MCF 10A (cell line): Measurements from ENCODE around the gene NFX1. TPM values are rescaled to one million over a fixed set of nuclear protein-coding genes. Genes with fewer than 3 reads are reported as not detected.
A peak's percentile ranks its signal among the peaks of the same experiment; 100 is the strongest.
"Not testable (repeated sequence)": the region's sequence is repeated elsewhere in the genome, so short reads cannot be mapped to it uniquely, and the experiment has no call there.

Experiments used
- BruUV-seq: library from RNA; stranded (reverse); fragments of 400-500 nt; replicated peaks from 2 replicates; lab custom pipeline; 2021; lab: Mats Ljungman, UMichigan
- CTCF ChIA-PET: fragments of 300-600 bp; sonication (Branson Sonifier 250); formaldehyde crosslinking; extraction: SDS; loops from one replicate; lab custom pipeline; 2021; ENCODE audit warnings: antibody characterized with exemption, inconsistent platforms; lab: Yijun Ruan, JAX
- POLR2A ChIA-PET: fragments of 300-600, 350-650 bp; sonication (Branson Sonifier 250); formaldehyde crosslinking; extraction: SDS; loops from one replicate; lab custom pipeline; 2020; ENCODE audit warnings: antibody characterized with exemption, inconsistent platforms; lab: Yijun Ruan, JAX
- DNase-seq: peaks from one replicate; pipeline ENCODE4 v3.0.0-alpha.2; 2018; ENCODE audit not compliant: unreplicated experiment
- H3K27ac Mint-ChIP-seq: one replicate; pipeline ENCODE4 v1.8.0; 2022; ENCODE audit warnings: mild to moderate bottlenecking, low read depth, mixed read lengths; ENCODE audit not compliant: unreplicated experiment
- H3K27me3 Mint-ChIP-seq: one replicate; pipeline ENCODE4 v1.8.0; 2022; ENCODE audit warnings: mixed read lengths; ENCODE audit not compliant: insufficient read depth, unreplicated experiment
- H3K36me3 Mint-ChIP-seq: one replicate; pipeline ENCODE4 v1.8.0; 2022; ENCODE audit warnings: mild to moderate bottlenecking, moderate library complexity, mixed read lengths; ENCODE audit not compliant: insufficient read depth, unreplicated experiment
- H3K4me1 Mint-ChIP-seq: one replicate; pipeline ENCODE4 v1.8.0; 2022; ENCODE audit warnings: mixed read lengths; ENCODE audit not compliant: insufficient read depth, unreplicated experiment
- H3K4me3 Mint-ChIP-seq: one replicate; pipeline ENCODE4 v1.8.0; 2022; ENCODE audit warnings: mild to moderate bottlenecking, moderate library complexity, mixed read lengths; ENCODE audit not compliant: unreplicated experiment
- H3K9me3 Mint-ChIP-seq: one replicate; pipeline ENCODE4 v1.8.0; 2022; ENCODE audit warnings: mixed read lengths; ENCODE audit not compliant: unreplicated experiment
- CTCF ChIP-seq: fragments of 200-600 bp; IDR thresholded peaks from one replicate; pipeline ENCODE4 v1.8.0; 2022; ENCODE audit warnings: antibody characterized with exemption, mild to moderate bottlenecking; ENCODE audit not compliant: unreplicated experiment
- intact Hi-C: fragments of 100-400 bp; cut with micrococcal nuclease; formaldehyde crosslinking; loops from 2 replicates; pipeline ENCODE4 v1.14.1; 2022
- total RNA-seq: library from RNA; stranded (reverse); gene quantifications from 2 replicates; pipeline ENCODE4 v1.2.3, GENCODE V29; 2022

Gene NFX1
- total RNA-seq, 1 experiment from 2014 or later = 78.5 TPM

GRCh38 chr9:33310748-33311147 is 20.4 kb downstream of the NFX1 start:
- intact Hi-C loops = no loop called here
- no peak for DNase-seq
- ChIA-PET CTCF (interaction anchor here (0.6 to 1.6 kb wide), 4 partner anchors 9 to 646 kb away, joined by 3 to 5 read pairs (median 3); no protein-coding TSS in a partner anchor), POLR2A (interaction anchor here (0.5 to 1.3 kb wide), 3 partner anchors 10 to 87 kb away, joined by 4 to 7 read pairs (median 4); partner anchors contain the start of gene NFX1)
- Mint-ChIP-seq H3K27me3 (no peaks in the 10 kb centered on the region), H3K36me3 (peaks cover 49% of the 10 kb centered on the region), H3K4me1 (peaks cover 5% of the 10 kb centered on the region), H3K27ac (no peak overlapping the region), H3K4me3 (no peak overlapping the region), H3K9me3 (no peaks in the 10 kb centered on the region)
- no peak for TF ChIP-seq CTCF
- no TSS peak for BruUV-seq

GRCh38 chr9:33311953-33312352 is 21.6 kb downstream of the NFX1 start:
- BruUV-seq = no TSS peak
- POLR2A ChIA-PET = interaction anchor here (1.0 kb wide), 1 partner anchor 8 kb away, joined by 3 read pairs; no protein-coding TSS in a partner anchor
- Mint-ChIP-seq H3K4me1 (peaks cover 5% of the 10 kb centered on the region), H3K9me3 (no peaks in the 10 kb centered on the region), H3K4me3 (no peak overlapping the region), H3K27me3 (no peaks in the 10 kb centered on the region), H3K36me3 (peaks cover 61% of the 10 kb centered on the region), H3K27ac (no peak overlapping the region)
- CTCF ChIA-PET = interaction anchor here (1.1 to 1.6 kb wide), 3 partner anchors 15 to 83 kb away, joined by 3 to 5 read pairs (median 3); no protein-coding TSS in a partner anchor
- DNase-seq = no peak
- no peak for TF ChIP-seq CTCF
- intact Hi-C loops = no loop called here

- H3K27me3 Mint-ChIP-seq = no peaks in the 10 kb centered on the region
- H3K4me3 Mint-ChIP-seq = no peak overlapping the region
- H3K36me3 Mint-ChIP-seq = peaks cover 95% of the 10 kb centered on the region
- H3K4me1 Mint-ChIP-seq = peaks cover 14% of the 10 kb centered on the region
- intact Hi-C loops = no loop called here
- BruUV-seq = no TSS peak
- H3K27ac Mint-ChIP-seq = peak overlapping the region; percentile 31
- no peak for TF ChIP-seq CTCF
- H3K9me3 Mint-ChIP-seq = no peaks in the 10 kb centered on the region
- ChIA-PET POLR2A (interaction anchor here (0.6 to 1.3 kb wide), 5 partner anchors 11 to 289 kb away, joined by 3 to 7 read pairs (median 4); partner anchors contain the start of gene NFX1), CTCF (no interaction called here)
- no peak for DNase-seq
Measured at GRCh38 chr9:33315371-33315770, 25.1 kb downstream of the NFX1 start.

GRCh38 chr9:33317136-33317535 is 26.8 kb downstream of the NFX1 start:
- BruUV-seq, H3K27ac Mint-ChIP-seq, H3K4me3 Mint-ChIP-seq, H3K9me3 Mint-ChIP-seq, H3K27me3 Mint-ChIP-seq, DNase-seq, intact Hi-C loops: not testable (repeated sequence)
- CTCF ChIA-PET = interaction anchor here (1.4 kb wide), 1 partner anchor 58 kb away, joined by 10 read pairs; no protein-coding TSS in a partner anchor
- peaks cover 99% of the 10 kb centered on the region for H3K36me3 Mint-ChIP-seq
- POLR2A ChIA-PET = interaction anchor here (1.0 to 6.8 kb wide), 4 partner anchors 13 to 27 kb away, joined by 4 to 63 read pairs (median 5); partner anchors contain the start of gene NFX1
- H3K4me1 Mint-ChIP-seq = peaks cover 23% of the 10 kb centered on the region
